ENCODE measurements around the gene NTM.

GRCh38 chr11:131615611-131616010, 245.2 kb downstream of the NTM start:
- TF ChIP-seq CTCF (IDR thresholded peaks at IDR 0.05; ENCODE audit: low read depth, low read length) (no peak), EZH2phosphoT487 (IDR thresholded peaks at IDR 0.05; ENCODE audit: low read depth) (no peak)

Data from OCI-LY3 (cell line).